SK-N-SH (cell line): Measurements from ENCODE around the gene ZFHX3.

Source experiments
- EP300 ChIP-seq, 2 experiments: IDR thresholded peaks; 2 replicates each; pipeline versions ENCODE4 v1.4.0 to v1.6.1; 2012; ENCODE audit warnings: borderline replicate concordance in 1 of 2, low read depth in 1 of 2, low read length in 1 of 2
- YY1 ChIP-seq: IDR thresholded peaks from 2 replicates; pipeline ENCODE4 v1.4.0; 2012; ENCODE audit warnings: low read depth, mild to moderate bottlenecking

DNA sequence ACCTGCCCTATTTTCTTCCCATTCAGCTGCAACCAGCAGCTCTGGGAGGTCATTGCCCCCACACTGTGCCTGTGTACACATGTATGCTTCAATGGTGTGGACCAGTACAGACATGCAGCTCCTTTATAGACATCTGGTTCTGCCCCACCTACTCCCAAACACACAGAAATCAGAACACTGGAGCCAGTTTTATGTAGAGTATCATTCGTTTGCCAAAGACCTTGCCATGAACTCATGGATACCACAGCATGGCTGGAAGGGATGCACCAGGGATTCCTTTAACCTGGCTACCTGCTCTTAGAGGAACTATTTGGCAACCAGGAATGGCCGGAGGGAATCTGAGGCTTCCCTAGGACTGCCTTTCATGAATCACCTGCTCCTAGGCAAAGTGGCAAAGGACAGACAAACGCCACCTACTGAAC lies 60.4 kb downstream of the ZFHX3 start:
- TF ChIP-seq EP300 (IDR thresholded peaks at IDR 0.05; ENCODE audit: borderline replicate concordance in 1 of 2, low read depth in 1 of 2, low read length in 1 of 2) = no peak
- no peak for TF ChIP-seq YY1
